ENCODE results near the gene CASR. TPM values are rescaled to one million over a fixed set of nuclear protein-coding genes. Genes with fewer than 3 reads are reported as not detected.

CASR gene
- total and polyA plus RNA-seq, 2 of the 4 experiments (the other 2 are of a cell fraction): not detected

DNA sequence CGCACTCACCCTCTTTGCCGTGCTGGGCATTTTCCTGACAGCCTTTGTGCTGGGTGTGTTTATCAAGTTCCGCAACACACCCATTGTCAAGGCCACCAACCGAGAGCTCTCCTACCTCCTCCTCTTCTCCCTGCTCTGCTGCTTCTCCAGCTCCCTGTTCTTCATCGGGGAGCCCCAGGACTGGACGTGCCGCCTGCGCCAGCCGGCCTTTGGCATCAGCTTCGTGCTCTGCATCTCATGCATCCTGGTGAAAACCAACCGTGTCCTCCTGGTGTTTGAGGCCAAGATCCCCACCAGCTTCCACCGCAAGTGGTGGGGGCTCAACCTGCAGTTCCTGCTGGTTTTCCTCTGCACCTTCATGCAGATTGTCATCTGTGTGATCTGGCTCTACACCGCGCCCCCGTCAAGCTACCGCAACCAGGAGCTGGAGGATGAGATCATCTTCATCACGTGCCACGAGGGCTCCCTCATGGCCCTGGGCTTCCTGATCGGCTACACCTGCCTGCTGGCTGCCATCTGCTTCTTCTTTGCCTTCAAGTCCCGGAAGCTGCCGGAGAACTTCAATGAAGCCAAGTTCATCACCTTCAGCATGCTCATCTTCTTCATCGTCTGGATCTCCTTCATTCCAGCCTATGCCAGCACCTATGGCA, 100.5 kb downstream of the CASR start:
- Histone ChIP-seq H4K20me1 (ENCODE audit: insufficient read depth, low read length) (no peaks in the 10 kb centered on the region), H3K9me3 (ENCODE audit: control insufficient read depth, insufficient read depth, low read length) (no peaks in the 10 kb centered on the region), H3K9ac (ENCODE audit: low read depth, low read length) (no peak overlapping the region), H3K18ac (ENCODE audit: low read depth, low read length) (no peak overlapping the region), H3K56ac (ENCODE audit: extremely low read depth, insufficient read depth, low read length) (no peak overlapping the region), H3K23ac (ENCODE audit: low read depth, low read length) (no peak overlapping the region), H3K79me1 (ENCODE audit: low read depth in 1 of 2, low read length in 2 of 2) (no peaks in the 10 kb centered on the region), H3K9me1 (ENCODE audit: insufficient read depth, low read length) (no peaks in the 10 kb centered on the region), H2BK20ac (ENCODE audit: low read depth, low read length) (no peak overlapping the region), H4K5ac (ENCODE audit: low read depth, low read length) (no peak overlapping the region), H4K91ac (ENCODE audit: insufficient read depth, low read depth, low read length) (no peak overlapping the region), H2BK15ac (ENCODE audit: low read depth, low read length) (no peak overlapping the region), H2AK9ac (replicated peaks; ENCODE audit: low read depth, low read length, poor library complexity) (no peak overlapping the region), H3K14ac (replicated peaks; ENCODE audit: low read depth, low read length) (no peak overlapping the region), H3K36me3 (ENCODE audit: control insufficient read depth, insufficient read depth, low read length) (no peaks in the 10 kb centered on the region), H4K8ac (ENCODE audit: low read depth in 2 of 2, low read length in 2 of 2) (no peak overlapping the region), H2AFZ (replicated peaks; ENCODE audit: low read length, poor library complexity) (no peak overlapping the region), H3K4ac (ENCODE audit: low read depth, low read length) (no peak overlapping the region), H2BK5ac (ENCODE audit: low read depth, low read length, poor library complexity, severe bottlenecking) (no peak overlapping the region), H2BK120ac (ENCODE audit: low read depth, low read length) (no peak overlapping the region), H3K27ac (ENCODE audit: insufficient read depth, low read length) (no peak overlapping the region), H3K27me3 (ENCODE audit: control insufficient read depth, insufficient read depth, low read length) (peaks cover 10% of the 10 kb centered on the region), H3K4me1 (ENCODE audit: control insufficient read depth, insufficient read depth, low read length) (no peaks in the 10 kb centered on the region), H3K4me2 (ENCODE audit: low read depth, low read length) (no peak overlapping the region), H3K4me3 (ENCODE audit: insufficient read depth, low read depth, low read length) (no peak overlapping the region), H2AK5ac (ENCODE audit: low read depth, low read length) (no peak overlapping the region)
- dilution Hi-C loops (cut with HindIII; ENCODE audit: low sequenced_read_pairs, unreplicated experiment): no loop called here
- no peak for DNase-seq
- ChIA-PET CTCF (interaction anchor here (0.7 kb wide), 1 partner anchor 372 kb away, joined by 3 read pairs; no protein-coding TSS in a partner anchor), POLR2A (ENCODE audit: unreplicated experiment) (no interaction called here)
- TF ChIP-seq, protein P1, sequence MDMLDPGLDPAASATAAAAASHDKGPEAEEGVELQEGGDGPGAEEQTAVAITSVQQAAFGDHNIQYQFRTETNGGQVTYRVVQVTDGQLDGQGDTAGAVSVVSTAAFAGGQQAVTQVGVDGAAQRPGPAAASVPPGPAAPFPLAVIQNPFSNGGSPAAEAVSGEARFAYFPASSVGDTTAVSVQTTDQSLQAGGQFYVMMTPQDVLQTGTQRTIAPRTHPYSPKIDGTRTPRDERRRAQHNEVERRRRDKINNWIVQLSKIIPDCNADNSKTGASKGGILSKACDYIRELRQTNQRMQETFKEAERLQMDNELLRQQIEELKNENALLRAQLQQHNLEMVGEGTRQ (IDR thresholded peaks at IDR 0.05; ENCODE audit: low read depth, low read length): no peak
- TF ChIP-seq RCOR1 (IDR thresholded peaks at IDR 0.05; ENCODE audit: insufficient replicate concordance, low read length): no peak
- TF ChIP-seq, protein P2, sequence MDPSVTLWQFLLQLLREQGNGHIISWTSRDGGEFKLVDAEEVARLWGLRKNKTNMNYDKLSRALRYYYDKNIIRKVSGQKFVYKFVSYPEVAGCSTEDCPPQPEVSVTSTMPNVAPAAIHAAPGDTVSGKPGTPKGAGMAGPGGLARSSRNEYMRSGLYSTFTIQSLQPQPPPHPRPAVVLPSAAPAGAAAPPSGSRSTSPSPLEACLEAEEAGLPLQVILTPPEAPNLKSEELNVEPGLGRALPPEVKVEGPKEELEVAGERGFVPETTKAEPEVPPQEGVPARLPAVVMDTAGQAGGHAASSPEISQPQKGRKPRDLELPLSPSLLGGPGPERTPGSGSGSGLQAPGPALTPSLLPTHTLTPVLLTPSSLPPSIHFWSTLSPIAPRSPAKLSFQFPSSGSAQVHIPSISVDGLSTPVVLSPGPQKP (IDR thresholded peaks at IDR 0.05; ENCODE audit: borderline replicate concordance, low read depth, low read length): no peak
- TF ChIP-seq FOS (IDR thresholded peaks at IDR 0.05; ENCODE audit: low read depth, low read length): no peak
- no peak for TF ChIP-seq RAD21 (IDR thresholded peaks at IDR 0.05; ENCODE audit: low read length)
- in situ Hi-C loops (cut with MboI; ENCODE audit: low sequenced_read_pairs): no loop called here
- no TSS peak for BruUV-seq (replicated peaks)
- WGBS, 2 experiments (ENCODE audit: extremely low coverage in 2 of 2, insufficient read length in 1 of 2): 83% methylated on average over 10 of the region's 22 CpGs; no CpG with 5 or more reads in 1 of the 2 experiments
- ATAC-seq (ENCODE audit: low read depth): no peak
- intact Hi-C loops (cut with micrococcal nuclease): no loop called here

Measured in IMR-90 (cell line).